Muscle of leg (tissue), 9 donors: Measurements from ENCODE around the gene CAPN2. TPM values are rescaled to one million over a fixed set of nuclear protein-coding genes. Genes with fewer than 3 reads are reported as not detected.

Experiments used
- polyA plus RNA-seq, 8 donors: library from polyadenylated mRNA; unstranded; fragments of 120-200 nt; gene quantifications; one replicate each; pipeline versions ENCODE4 v1.2.1 to v1.2.3, GENCODE V29; 2013; ENCODE audit warnings: inconsistent platforms in 1 of 8, low replicate concordance in 1 of 8; ENCODE audit not compliant: insufficient read length in 8 of 8, insufficient read depth in 1 of 8
- total RNA-seq: library from RNA; stranded (reverse); fragments of 120-200 nt; gene quantifications from one replicate; pipeline ENCODE4 v1.2.4, GENCODE V29; 2013

Gene CAPN2
- total and polyA plus RNA-seq, 9 donors: 82.6 to 130 (median 99.1) TPM

Other genes with a start within 250 kb of the CAPN2 start
- gene CAPN8, start 46.8 kb upstream of the CAPN2 start, total RNA-seq: 0.58 TPM
- under 1 TPM in 7 of 8 donors, not detected in 1; 0.34 to 0.84 (median 0.48) TPM for gene CAPN8, start 46.8 kb upstream of the CAPN2 start, polyA plus RNA-seq
- gene TP53BP2, start 133.4 kb downstream of the CAPN2 start, total RNA-seq: 25.5 TPM
- gene TP53BP2, start 133.4 kb downstream of the CAPN2 start, polyA plus RNA-seq: 10 to 100 TPM; 25.5 to 41.1 (median 34.6) TPM